Epithelial cell of esophagus (primary cell): ENCODE measurements around the gene DOCK3.

Experiments used
- DNase-seq: peaks from one replicate; pipeline ENCODE4 v3.0.0; 2010; ENCODE audit warnings: low read depth
- H3K4me3 ChIP-seq: 2 replicates; pipeline ENCODE4 v1.5.1; 2011; ENCODE audit warnings: mild to moderate bottlenecking, low read length, control low read depth
- CTCF ChIP-seq: IDR thresholded peaks from 2 replicates; pipeline ENCODE4 v1.5.1; 2011; ENCODE audit warnings: low read depth, mild to moderate bottlenecking, low read length, control low read depth, inconsistent platforms; ENCODE audit not compliant: insufficient read depth; ENCODE audit errors: missing control alignments

Gene DOCK3

GRCh38 chr3:51379746-51380455 lies 705.2 kb downstream of the DOCK3 start:
- no peak for TF ChIP-seq CTCF
- no peak for DNase-seq
- H3K4me3 ChIP-seq = no peak overlapping the region

DNA sequence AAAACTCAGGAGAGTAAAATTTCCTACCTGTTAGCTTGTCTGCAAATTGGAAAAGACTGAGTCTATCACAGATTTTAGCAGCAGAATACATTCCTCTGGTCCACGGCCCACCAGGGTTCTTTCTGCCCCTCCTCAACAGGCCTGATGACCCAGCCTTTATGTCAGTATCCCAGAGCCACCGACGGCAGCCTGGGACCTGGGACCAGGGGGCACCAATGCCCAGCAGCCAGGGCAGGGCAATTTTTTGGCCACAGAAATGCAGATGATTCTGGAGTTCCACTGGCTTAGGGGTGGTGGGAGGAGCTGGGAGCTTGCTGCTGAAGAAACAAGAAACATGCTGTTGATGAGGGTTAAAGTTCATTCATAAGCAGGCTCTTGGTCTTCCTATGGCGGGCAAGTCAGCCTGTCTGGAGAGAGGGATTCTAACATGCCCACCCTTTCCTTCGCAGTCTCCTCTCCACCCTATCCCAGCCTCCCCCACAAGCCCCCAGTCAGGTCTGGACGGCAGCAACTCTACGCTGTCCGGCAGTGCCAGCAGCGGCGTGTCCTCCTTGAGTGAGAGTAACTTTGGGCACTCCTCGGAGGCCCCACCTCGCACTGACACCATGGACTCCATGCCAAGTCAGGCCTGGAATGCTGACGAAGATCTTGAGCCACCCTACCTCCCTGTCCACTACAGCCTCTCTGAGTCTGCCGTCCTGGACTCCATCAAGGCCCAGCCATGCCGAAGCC lies 706.0 kb downstream of the DOCK3 start:
- no peak for TF ChIP-seq CTCF
- DNase-seq = no peak
- H3K4me3 ChIP-seq = no peak overlapping the region

GRCh38 chr3:51381333-51381705 lies 706.6 kb downstream of the DOCK3 start:
- no peak overlapping the region for H3K4me3 ChIP-seq
- no peak for TF ChIP-seq CTCF
- no peak for DNase-seq

DNA sequence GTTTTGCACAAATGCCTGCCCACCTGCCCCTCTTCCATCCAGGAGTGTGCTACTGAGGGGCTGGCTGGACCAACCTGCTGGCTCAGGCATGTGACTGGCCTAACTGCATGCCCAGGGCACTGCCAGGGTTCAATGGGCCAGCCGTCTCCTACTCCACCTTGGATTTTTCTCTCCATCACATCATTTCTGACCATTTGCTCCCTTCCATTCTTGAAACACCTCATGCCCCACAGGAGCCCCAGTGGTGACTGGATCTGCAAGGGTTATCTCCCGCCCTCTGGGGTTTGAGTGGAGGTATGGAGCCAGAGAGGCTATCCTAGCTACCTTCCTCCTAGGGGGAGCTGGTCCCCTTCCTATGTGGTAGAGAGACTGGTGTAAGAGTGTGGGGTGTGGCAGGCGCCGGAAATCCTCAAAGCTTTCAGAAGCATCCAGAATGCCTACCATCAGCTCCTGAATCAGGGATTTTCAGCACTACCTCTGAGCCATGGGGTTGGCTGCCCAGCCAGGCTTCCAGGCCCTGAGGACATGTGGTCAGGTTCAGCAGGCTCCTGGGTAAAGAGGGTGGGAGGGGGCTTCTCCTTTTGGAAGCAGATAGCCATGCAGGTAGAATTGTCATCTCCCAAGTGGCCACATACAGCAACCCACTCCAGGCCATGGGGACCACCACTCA lies 707.5 kb downstream of the DOCK3 start:
- no peak for TF ChIP-seq CTCF
- no peak overlapping the region for H3K4me3 ChIP-seq
- DNase-seq = no peak

- no peak for TF ChIP-seq CTCF
- DNase-seq = no peak
- H3K4me3 ChIP-seq = no peak overlapping the region
These were observed 708.3 kb downstream of the DOCK3 start for GRCh38 chr3:51382947-51383578.

DNA sequence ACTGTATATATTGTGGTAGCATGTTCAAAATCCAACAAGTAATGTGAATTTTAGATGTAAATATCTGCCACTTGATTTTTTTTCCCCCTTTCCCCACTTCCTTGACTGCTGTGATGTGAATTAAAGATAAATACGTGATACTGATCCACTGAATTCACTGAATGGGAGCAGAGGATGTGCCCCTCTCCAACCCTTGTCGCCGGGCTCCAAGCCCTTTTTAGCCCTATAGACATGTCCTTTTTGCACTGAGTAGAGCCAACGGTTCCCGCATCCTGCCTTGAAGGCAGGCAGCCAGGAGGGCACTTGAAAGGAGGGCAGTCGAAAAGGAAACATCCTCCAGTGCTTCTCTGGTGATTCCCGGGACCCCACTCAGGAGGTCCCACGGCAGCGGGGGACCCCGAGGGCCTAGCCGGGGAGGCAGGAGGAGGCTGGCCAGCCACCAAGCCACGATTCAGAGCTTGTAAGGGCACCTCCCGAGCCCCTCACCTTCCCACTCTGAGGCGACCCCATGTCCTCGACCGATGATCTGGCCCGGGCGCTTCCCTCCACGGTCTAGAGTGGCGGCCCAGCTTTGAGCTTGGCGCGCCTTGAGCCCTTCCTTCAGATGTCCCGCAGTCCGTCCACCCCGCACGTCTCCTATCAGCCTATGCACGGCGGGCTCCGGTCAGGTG lies 709.5 kb downstream of the DOCK3 start:
- H3K4me3 ChIP-seq = peak overlapping the region; percentile 98
- TF ChIP-seq CTCF = no peak
- no peak for DNase-seq
